Cardiac fibroblast (primary cell): Measurements from ENCODE around the gene SPIRE2.

Experiments
- DNase-seq, 2 donors: peaks; one replicate each; pipeline versions ENCODE4 v3.0.0 to v3.0.0-alpha.2; 2010; ENCODE audit warnings: low read depth in 2 of 2
- H3K4me3 ChIP-seq, 2 donors: replicated peaks in 1 of 2; 1 replicate in 1 of 2; 2 replicates in 1 of 2; pipeline ENCODE4 v1.5.1; 2011; ENCODE audit warnings: low read depth in 2 of 2, low read length in 2 of 2, mild to moderate bottlenecking in 2 of 2, moderate library complexity in 1 of 2
- CTCF ChIP-seq: IDR thresholded peaks from one replicate; pipeline ENCODE4 v1.5.1; 2011; ENCODE audit warnings: low read depth, mild to moderate bottlenecking, low read length, inconsistent platforms

SPIRE2 gene

DNA sequence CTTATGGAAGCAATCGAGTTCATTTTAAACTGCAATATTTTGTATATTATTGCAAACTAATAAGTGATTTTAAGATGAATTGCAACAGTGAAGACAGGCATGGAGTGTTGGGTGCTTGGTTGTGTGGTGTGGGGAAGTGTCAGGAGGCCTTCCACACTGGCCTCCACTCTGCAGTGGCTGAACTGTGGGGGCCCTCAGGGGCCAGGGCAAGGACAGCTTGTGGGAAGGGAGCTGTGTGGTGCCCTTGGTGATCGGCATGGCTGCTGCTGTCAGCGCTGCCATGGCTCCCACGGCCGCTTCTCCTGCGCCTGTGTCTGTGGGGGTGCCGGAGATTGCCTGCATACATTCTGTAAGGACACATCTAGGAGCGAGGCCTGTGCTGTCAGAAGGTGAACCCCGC is 64.4 kb downstream of the SPIRE2 start:
- TF ChIP-seq CTCF = no peak
- DNase-seq = no peak
- no peak overlapping the region for H3K4me3 ChIP-seq

DNA sequence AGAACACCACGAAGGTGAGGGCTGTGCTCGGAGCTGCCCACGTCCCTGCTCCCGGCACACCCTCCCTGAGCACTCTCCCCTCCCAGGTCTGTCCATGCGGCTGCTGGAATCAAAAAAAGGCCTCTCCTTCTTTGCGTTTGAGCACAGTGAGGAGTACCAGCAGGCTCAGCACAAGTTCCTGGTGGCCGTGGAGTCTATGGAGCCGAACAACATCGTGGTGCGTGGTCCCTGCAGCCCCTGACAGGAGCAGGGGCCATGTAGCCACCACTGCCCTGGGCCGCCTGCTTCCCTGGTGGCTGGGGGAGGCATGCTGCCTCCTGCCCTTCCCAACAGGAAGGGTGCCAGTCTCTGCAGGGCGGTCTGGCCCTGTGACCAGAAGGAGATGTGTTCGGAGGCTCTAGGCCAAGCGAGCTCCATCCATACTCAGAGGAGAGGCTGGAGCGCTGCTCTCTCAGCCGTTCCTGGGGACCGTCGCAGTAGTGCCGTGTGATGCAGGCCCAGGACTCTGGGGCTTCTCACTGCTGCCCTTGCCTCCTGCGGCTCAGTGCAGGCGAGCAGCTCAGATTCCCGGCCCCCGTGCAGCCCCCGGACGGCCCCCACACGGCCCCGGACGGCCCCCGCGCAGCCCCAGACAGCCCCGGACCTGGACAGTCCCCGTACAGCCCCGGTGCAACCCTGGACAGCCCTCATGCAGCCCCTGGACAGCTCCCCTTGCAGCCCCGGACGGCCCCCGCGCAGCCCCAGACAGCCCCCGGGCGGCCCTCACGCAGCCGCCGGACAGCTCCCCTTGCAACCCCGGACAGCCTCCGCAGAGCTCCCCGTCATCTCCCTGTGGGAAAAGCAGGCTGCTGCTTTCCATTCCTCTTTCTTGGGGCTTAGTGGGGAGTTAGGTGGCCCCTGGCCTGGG is 65.6 kb downstream of the SPIRE2 start:
- H3K4me3 ChIP-seq = no peak overlapping the region
- DNase-seq = no peak
- TF ChIP-seq CTCF = no peak

DNA sequence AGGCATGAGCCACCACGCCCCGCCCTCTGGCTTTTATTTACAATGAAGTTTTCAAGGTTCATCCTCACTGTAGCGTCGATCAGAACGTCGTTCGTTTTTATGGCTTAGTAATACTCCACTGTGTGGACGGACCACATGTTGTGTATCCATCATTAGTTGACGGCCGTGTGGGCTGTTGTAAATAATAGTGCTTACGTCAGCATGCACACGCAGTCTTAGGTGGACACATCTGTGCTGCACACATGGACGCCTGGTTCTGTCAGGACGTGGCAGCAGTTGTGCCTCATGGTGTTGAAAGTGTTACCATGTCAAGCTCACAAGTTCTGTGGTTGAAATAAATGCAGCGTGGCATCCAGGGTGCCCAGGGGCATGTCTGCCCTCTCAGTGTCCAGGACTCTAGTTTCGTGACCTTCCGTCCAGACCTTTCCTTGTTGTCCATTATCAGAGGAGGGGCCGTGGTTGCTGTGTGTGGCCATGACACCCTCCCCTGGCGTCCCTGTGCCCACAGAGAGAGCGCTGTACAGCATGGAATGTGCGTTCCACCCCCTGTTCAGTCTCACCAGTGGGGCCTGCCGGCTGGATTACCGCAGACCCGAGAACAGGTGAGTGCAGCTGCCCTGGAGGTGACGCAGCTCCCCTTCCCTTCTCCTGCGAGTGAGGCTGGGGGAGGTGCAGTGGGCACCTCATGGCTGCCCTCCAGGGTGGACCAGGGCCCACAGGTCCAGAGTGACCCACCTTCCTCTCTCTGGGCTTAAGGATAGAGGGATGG is 67.4 kb downstream of the SPIRE2 start:
- DNase-seq = no peak
- H3K4me3 ChIP-seq = no peak overlapping the region
- no peak for TF ChIP-seq CTCF

DNA sequence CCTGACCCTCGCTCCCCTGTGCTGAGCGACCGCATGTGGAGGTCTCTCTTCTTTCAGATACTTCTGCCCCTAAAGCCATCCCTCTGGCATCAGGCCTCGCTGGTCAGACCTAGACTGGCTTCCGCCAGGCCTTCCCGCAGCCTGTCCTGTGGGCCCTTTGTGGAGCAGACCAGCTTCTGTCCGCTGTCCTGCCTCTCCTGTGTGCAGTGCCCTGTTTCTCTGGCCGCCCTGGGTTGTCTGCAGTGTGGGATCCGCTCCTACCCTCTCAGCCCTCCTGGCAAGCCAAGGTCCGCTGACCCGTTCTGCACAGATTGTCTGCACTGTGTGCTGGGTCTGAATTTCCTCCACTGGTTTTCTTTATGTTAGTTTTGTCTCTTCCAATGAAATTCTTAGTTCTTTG is 68.9 kb downstream of the SPIRE2 start:
- no peak for TF ChIP-seq CTCF
- no peak overlapping the region for H3K4me3 ChIP-seq
- DNase-seq = no peak

DNA sequence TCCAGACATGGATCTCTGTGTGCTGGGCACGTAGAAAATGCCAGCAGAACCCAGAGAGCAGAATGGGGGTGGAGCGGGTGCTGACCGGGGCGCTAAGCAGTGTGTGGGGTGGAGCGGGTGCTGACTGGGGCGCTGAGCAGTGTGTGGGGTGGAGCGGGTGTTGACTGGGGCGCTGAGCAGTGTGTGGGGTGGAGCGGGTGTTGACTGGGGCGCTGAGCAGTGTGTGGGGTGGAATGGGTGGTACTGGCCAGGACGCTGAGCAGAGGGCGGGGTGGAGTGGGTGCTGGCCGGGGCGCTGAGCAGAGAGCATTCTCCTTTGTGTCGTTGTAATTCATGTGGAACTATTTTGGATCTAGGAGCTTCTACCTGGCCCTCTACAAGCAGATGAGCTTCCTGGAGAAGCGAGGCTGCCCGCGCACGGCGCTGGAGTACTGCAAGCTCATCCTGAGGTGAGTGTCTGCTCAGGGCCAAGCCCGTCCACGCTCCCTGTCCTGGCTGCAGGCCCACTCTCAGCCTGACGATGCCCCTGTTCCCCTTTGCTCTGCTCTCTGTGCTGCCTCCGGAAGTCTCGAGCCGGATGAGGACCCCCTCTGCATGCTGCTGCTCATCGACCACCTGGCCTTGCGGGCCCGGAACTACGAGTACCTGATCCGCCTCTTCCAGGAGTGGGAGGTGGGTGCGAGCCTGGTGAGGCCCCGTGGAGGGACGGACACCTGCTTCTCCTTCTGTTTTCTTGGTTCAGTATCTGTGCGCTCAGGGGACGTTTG is 70.1 kb downstream of the SPIRE2 start:
- no peak for TF ChIP-seq CTCF
- H3K4me3 ChIP-seq = no peak overlapping the region
- no peak for DNase-seq

DNA sequence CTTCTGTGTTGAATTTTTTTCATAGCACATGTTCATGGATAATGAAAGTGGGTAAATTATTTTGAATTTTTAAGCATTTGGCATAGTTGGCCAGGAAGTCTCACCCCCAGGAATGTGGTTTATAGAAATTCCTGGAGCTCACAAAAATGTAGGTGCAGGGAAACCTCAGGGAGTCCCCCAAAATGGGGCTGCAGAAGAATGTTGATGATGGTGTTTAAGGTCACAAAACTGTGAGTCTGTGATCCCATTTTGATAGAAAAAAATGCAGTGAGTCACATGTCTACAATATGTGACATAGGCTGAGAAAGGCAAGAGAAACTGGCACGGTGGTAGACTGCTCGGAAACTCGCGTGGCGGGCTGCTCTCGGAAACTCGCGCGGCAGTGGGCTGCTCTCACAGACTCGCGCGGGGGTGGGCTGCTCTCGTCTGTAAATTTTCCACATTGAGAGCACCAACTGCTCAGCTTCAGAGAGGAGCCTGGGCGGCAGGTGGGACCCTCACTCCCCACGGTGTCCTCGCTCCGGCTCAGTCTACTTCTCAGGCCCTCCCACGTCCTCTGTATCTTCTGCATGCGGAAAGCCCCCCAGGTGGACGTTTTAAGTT is 71.7 kb downstream of the SPIRE2 start:
- TF ChIP-seq CTCF = no peak
- DNase-seq = no peak
- no peak overlapping the region for H3K4me3 ChIP-seq
